HL-60/S4 (cell line): ENCODE data around the gene CEMIP.

ENCODE experiments used
- in situ Hi-C: fragments of 300-500 bp; cut with MboI; formaldehyde crosslinking; loops from 2 replicates; pipeline ENCODE4 v1.14.3; 2022; ENCODE audit warnings: low sequenced_read_pairs

The CEMIP gene

DNA sequence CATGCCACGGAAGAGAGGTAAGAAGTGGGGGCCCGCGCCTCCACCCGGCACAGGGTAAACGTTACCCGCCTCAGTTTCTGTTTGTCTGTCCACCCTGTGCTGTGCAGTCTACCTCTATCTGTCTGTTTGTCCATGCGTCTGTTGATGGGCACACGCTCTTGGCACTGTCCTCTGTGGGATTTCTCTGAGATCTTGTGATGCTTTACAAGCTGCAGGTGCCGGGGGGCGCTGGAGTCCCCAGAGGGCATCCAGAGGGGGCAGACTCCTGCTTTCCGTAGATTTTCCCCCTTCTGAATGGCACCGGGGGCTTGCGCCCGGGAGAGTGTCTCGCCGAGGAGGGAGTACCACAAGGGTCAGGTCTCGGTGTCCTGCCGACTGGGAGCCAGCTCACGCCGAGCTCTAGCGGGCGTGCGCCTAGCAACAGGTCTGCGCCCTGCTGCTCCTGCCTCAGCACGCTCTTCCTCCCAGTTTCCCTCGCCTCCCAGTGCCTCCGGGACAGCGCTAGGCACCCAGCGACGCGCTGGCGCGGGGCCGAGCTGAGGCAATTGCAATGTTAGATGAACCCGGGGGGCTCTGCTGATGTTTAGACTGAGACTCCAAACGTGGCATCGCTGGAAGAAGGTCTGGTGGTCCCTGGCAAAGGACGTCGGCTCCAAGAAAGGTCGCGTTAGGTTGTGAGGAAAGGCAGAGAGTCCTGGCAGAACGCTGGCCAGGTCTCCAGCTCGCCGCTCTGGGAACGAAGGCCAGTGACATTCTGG, 667 bp downstream of the CEMIP start:
- in situ Hi-C loops: no loop called here

- in situ Hi-C loops: no loop called here
These were observed 1.4 kb downstream of the CEMIP start for GRCh38 chr15:80780416-80781221.

DNA sequence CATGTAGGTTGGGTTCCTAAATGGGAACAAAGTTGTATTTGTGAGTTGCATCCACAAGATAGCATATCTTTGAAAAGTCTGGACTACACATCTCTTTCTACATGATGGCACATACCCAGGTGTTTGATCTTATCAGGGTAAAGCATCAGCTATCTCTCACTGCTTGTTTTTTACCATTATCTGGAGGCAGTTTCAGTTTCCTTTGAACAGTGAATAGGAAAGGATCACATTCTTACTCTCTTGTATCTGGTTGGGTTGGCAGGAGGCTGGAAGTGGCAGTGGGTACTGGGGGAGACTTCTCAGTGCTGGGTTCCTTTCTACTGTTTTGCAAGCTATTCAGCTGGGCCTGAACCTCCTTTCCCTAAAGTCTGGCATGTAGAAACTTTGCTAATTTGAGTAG, 4.1 kb downstream of the CEMIP start:
- in situ Hi-C loops: no loop called here

GRCh38 chr15:80785335-80785734, 6.2 kb downstream of the CEMIP start:
- in situ Hi-C loops: no loop called here

GRCh38 chr15:80785811-80786354, 6.7 kb downstream of the CEMIP start:
- in situ Hi-C loops: no loop called here

GRCh38 chr15:80787316-80787715, 8.1 kb downstream of the CEMIP start:
- in situ Hi-C loops: no loop called here

DNA sequence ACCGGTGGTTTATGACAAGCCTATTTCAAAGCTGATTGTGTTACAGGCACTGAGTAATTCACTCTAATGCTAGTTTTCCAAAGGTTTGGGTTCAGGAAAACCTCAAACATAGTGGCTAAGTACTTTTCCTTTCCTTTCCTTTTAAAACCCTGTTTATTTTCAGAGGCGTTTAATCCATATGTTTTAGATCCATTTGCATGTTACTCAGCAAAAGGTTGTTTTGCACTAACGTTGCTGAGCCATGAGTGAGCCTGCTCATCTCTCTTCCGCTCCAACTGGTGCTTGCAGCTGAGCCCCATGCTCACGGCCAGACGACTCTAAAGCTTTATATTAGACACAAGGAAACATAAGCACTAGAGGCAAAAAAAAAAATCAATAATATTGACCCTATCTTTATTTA, 9.4 kb downstream of the CEMIP start:
- in situ Hi-C loops: no loop called here

GRCh38 chr15:80789296-80789695, 10.1 kb downstream of the CEMIP start:
- in situ Hi-C loops: no loop called here

- in situ Hi-C loops: no loop called here
These were observed 10.6 kb downstream of the CEMIP start for GRCh38 chr15:80789796-80790195.

DNA sequence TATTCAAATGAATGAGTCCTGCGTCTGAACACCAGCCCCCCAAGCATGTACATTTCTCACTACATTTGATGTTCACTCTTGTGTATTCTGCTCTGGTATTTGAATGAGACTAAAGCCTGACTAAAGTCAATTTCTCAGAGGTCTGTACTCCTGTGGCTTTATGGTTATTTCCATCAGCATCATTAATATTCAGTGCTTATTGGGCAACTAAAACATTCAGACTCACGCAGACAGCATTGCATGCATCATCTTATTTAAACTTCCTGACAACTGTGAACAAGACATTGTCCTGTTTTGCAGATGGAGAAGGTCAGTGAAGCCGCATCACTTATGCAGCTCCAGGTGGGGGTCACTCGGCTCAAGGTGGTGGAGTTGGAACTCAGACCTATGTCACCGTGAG, 11.1 kb downstream of the CEMIP start:
- in situ Hi-C loops: no loop called here

- in situ Hi-C loops: no loop called here
These were observed 11.8 kb downstream of the CEMIP start for GRCh38 chr15:80791004-80791403.

DNA sequence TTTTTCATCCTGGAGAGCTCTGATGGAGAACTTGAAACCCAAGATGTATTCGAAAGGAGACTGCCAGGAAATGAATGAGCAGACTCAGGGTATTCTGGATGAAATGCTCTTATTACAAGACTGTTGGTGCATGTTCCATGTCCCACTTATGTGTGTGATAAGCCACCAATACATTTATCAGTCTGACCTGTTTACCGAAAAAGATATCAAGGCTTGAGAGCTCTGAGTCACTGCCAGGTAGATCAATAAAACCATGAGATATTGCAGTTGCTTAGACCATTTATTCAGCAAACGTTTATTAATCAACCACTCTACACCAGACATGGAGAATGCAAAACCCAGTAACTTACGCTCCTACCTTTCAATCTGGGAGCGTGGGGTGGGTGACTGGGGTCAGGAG, 17.2 kb downstream of the CEMIP start:
- in situ Hi-C loops: no loop called here

GRCh38 chr15:80798911-80799310, 19.7 kb downstream of the CEMIP start:
- in situ Hi-C loops: no loop called here

- in situ Hi-C loops: no loop called here
These were observed 20.9 kb downstream of the CEMIP start for GRCh38 chr15:80800067-80800466.

- in situ Hi-C loops: no loop called here
These were observed 22.9 kb downstream of the CEMIP start for GRCh38 chr15:80801891-80802680.

DNA sequence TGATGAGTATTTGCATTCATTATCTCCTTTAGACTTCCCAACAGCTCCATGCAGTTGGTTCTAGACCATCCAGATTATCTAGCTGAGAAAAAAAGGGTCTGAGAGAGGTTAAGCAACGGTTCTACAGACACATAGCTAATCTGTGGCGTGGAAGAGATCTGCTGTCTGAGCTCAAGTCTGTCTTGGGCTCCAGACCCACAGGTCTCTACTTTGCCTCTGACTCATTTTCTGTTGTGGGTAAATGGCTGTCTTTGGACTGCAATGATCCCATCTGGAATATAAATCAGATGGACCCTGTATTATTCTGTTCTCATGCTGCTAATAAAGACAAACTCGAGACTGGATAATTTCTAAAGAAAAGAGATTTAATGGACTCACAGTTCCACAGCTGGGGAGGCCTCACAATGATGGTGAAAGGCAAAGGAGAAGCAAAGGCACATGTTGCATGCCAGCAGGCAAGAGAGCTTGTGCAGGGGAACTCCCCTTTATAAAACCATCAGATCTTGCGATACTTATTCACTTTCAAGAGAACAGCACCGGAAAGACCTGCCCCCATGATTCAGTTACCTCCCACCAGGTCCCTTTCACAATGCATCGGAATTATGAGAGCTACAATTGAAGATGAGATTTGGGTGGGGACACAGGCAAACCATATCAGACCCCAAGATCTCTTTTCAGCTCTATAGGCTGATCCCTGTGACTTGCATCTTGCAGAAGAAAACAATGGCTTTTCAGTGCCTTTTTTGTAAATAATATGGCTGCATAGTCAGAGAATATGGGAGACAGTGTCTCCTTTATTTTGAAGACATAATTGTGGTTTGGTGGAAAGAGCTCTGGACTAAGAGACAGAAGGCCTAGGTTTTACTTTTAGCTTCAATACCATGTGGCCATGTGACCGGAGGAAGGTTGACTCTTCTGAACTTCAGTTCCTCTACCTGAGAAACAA, 24.7 kb downstream of the CEMIP start:
- in situ Hi-C loops: no loop called here

DNA sequence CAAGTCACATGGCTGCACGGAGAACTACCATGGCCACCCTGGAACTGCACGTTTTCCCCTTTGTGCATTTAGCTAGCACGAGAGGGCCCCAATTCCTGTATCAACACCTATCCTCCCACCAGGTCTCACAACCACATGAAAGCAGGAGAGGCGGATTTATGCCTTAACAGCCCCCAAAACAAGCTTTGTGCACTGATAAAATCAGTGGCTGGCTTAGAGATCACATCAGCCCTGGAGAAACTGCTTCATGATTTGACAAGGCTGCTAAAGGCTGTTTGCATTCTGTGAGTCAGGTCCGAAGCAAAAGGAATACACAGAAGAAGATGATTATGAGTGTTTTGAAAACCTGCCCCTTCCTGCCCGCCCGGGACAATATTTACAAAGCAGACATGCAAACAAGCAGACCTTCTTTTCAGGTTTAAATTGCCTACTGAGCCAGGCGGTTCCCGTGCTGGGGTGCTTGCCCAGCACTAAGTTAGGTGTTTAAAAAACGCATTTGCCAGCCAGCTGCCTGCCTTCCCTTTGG, 25.9 kb downstream of the CEMIP start:
- in situ Hi-C loops: no loop called here

- in situ Hi-C loops: no loop called here
These were observed 32.7 kb downstream of the CEMIP start for GRCh38 chr15:80811781-80812315.

- in situ Hi-C loops: no loop called here
These were observed 35.9 kb downstream of the CEMIP start for GRCh38 chr15:80815106-80815505.
